GM19397 (cell line): ENCODE measurements around the gene PPFIBP1.
"Not testable (repeated sequence)": the region's sequence is repeated elsewhere in the genome, so short reads cannot be mapped to it uniquely, and the experiment has no call there.

Experiments
- ATAC-seq: cut with Tn5 transposase; IDR thresholded peaks from one replicate; pipeline ENCODE4 v1.9.1; 2021; ENCODE audit warnings: mild to moderate bottlenecking, moderate library complexity; ENCODE audit not compliant: unreplicated experiment

Gene PPFIBP1

GRCh38 chr12:27564612-27565213, 40.7 kb downstream of the PPFIBP1 start:
- ATAC-seq = no peak

GRCh38 chr12:27566159-27566558, 42.2 kb downstream of the PPFIBP1 start:
- no peak for ATAC-seq

GRCh38 chr12:27566626-27567025, 42.6 kb downstream of the PPFIBP1 start:
- ATAC-seq = no peak

- no peak for ATAC-seq
These were observed 47.5 kb downstream of the PPFIBP1 start for GRCh38 chr12:27571463-27571862.

- no peak for ATAC-seq
These were observed 48.7 kb downstream of the PPFIBP1 start for GRCh38 chr12:27572486-27573255.

- ATAC-seq = no peak
These were observed 50.0 kb downstream of the PPFIBP1 start for GRCh38 chr12:27573972-27574371.

- ATAC-seq = no peak
These were observed 51.2 kb downstream of the PPFIBP1 start for GRCh38 chr12:27575090-27575761.

- no peak for ATAC-seq
These were observed 51.7 kb downstream of the PPFIBP1 start for GRCh38 chr12:27575762-27576118.

GRCh38 chr12:27576667-27577347, 52.8 kb downstream of the PPFIBP1 start:
- ATAC-seq = no peak

GRCh38 chr12:27577688-27578087, 53.7 kb downstream of the PPFIBP1 start:
- ATAC-seq = no peak

GRCh38 chr12:27578689-27579372, 54.8 kb downstream of the PPFIBP1 start:
- no peak for ATAC-seq

- ATAC-seq = no peak
These were observed 56.7 kb downstream of the PPFIBP1 start for GRCh38 chr12:27580561-27581330.

GRCh38 chr12:27581331-27581671, 57.3 kb downstream of the PPFIBP1 start:
- not testable (repeated sequence) for ATAC-seq

- not testable (repeated sequence) for ATAC-seq
These were observed 57.8 kb downstream of the PPFIBP1 start for GRCh38 chr12:27581833-27582232.

GRCh38 chr12:27582445-27582844, 58.4 kb downstream of the PPFIBP1 start:
- ATAC-seq = not testable (repeated sequence)

GRCh38 chr12:27583057-27583797, 59.2 kb downstream of the PPFIBP1 start:
- ATAC-seq = no peak

- ATAC-seq = no peak
These were observed 60.0 kb downstream of the PPFIBP1 start for GRCh38 chr12:27583981-27584380.

- no peak for ATAC-seq
These were observed 61.8 kb downstream of the PPFIBP1 start for GRCh38 chr12:27585739-27586265.

GRCh38 chr12:27588075-27588730, 64.2 kb downstream of the PPFIBP1 start:
- ATAC-seq = not testable (repeated sequence)
